ENCODE data around the gene PJA1.

DNA sequence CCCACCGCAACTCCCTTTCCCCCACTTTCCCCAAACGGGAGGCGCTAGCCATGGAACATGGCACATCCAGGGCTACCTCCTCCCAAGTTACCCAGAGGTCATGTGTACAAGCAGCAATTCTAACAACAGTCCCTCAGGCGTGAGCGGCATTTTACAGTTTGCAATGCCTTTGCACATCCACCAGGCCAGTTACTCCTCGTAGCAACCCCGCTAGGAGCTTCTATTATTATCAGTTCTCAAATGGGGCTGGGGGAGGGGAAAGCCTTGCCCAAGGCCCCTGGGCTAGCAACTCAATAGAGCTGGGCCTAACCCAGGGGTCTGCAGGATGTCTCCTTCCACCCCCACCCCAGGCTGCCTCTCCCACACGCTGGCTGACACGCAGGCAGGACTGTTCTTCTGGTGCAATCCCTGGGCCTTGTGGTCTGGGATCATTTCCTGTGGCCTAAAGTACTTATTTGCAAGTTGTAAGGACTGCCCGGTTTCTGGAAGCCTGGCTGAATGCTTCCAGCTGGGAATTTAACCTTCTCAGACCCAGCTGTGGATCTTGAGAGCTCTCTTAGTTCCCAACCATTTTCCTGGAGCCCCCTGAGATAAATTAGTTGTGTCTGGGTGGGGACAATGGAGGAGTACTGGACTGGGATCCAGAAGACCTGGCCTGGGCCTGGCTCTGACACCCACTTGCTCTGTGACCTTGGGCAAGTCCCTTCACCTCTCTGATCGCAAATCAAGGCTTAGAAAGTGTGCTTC lies 27.7 kb downstream of the PJA1 start:
- no peak for TF ChIP-seq EZH2phosphoT487 (IDR thresholded peaks at IDR 0.05; ENCODE audit: low read depth)
- TF ChIP-seq, protein P1, sequence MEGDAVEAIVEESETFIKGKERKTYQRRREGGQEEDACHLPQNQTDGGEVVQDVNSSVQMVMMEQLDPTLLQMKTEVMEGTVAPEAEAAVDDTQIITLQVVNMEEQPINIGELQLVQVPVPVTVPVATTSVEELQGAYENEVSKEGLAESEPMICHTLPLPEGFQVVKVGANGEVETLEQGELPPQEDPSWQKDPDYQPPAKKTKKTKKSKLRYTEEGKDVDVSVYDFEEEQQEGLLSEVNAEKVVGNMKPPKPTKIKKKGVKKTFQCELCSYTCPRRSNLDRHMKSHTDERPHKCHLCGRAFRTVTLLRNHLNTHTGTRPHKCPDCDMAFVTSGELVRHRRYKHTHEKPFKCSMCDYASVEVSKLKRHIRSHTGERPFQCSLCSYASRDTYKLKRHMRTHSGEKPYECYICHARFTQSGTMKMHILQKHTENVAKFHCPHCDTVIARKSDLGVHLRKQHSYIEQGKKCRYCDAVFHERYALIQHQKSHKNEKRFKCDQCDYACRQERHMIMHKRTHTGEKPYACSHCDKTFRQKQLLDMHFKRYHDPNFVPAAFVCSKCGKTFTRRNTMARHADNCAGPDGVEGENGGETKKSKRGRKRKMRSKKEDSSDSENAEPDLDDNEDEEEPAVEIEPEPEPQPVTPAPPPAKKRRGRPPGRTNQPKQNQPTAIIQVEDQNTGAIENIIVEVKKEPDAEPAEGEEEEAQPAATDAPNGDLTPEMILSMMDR (IDR thresholded peaks at IDR 0.05; ENCODE audit: low read depth, low read length) = no peak
